ENCODE measurements around the gene TBR1.

GRCh38 chr2:161379740-161380139 lies 36.4 kb upstream of the TBR1 start:
- no peak for TF ChIP-seq EZH2phosphoT487 (IDR thresholded peaks at IDR 0.05; ENCODE audit: insufficient read depth, low read depth)
- no peak for TF ChIP-seq EZH2 (IDR thresholded peaks at IDR 0.05; ENCODE audit: insufficient read depth, poor library complexity, severe bottlenecking)
